HG02763 (cell line): ENCODE data around the gene IKBKE.

Experiments used
- ATAC-seq: cut with Tn5 transposase; IDR thresholded peaks from one replicate; pipeline ENCODE4 v1.9.1; 2021; ENCODE audit warnings: mild to moderate bottlenecking, moderate library complexity; ENCODE audit not compliant: unreplicated experiment

IKBKE gene

GRCh38 chr1:206538086-206538770, 68.0 kb downstream of the IKBKE start:
- no peak for ATAC-seq

- ATAC-seq = no peak
Observed at GRCh38 chr1:206538901-206539640, 68.8 kb downstream of the IKBKE start.

- no peak for ATAC-seq
Observed at GRCh38 chr1:206540044-206540780, 69.9 kb downstream of the IKBKE start.

- no peak for ATAC-seq
Observed at GRCh38 chr1:206541236-206541833, 71.1 kb downstream of the IKBKE start.

GRCh38 chr1:206544562-206545257, 74.4 kb downstream of the IKBKE start:
- ATAC-seq = no peak

GRCh38 chr1:206545351-206545750, 75.1 kb downstream of the IKBKE start:
- no peak for ATAC-seq
